ENCODE data around the gene SYMPK.

DNA sequence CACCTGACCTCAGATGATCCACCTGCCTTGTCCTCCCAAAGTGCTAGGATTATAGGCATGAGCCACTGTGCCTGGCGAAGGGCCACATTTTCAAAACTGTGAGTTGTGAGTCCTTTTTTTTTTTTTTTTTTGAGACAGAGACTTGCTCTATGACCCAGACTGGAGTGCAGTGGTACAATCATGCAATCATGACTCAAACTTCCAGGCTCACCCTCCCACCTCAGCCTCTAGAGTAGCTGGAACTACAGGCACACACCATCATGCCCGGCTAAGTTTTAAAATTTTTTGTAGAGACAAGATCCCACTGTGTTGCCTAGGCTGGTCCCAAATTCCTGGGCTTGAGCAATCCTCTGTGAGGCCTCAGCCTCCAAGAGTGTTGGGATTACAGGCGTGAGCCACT, 43.3 kb upstream of the SYMPK start:
- TF ChIP-seq CTCF (IDR thresholded peaks at IDR 0.05) (no peak), EP300 (IDR thresholded peaks at IDR 0.05) (no peak), POLR2A (IDR thresholded peaks at IDR 0.05) (no peak)
